Gastroesophageal sphincter (tissue), 3 donors: Measurements from ENCODE around the gene TET2.

Experiments used
- CTCF ChIP-seq, 4 experiments: fragments of 200-600 bp in 2 of 4; fragments of 450-650 bp in 2 of 4; sonication (generic) in 1 of 4; IDR thresholded peaks; one replicate each; pipeline ENCODE4 v1.5.1; 2017 to 2019; ENCODE audit warnings: antibody characterized with exemption in 4 of 4, mild to moderate bottlenecking in 2 of 4, moderate library complexity in 2 of 4
- POLR2A ChIP-seq, 2 donors: fragments of 450-650 bp; IDR thresholded peaks; one replicate each; pipeline ENCODE4 v1.6.1; 2017; ENCODE audit warnings: antibody characterized with exemption in 2 of 2, mild to moderate bottlenecking in 2 of 2, moderate library complexity in 1 of 2
- POLR2AphosphoS5 ChIP-seq: sonication (generic); formaldehyde crosslinking; IDR thresholded peaks from one replicate; pipeline ENCODE4 v1.6.1; 2017; ENCODE audit warnings: antibody characterized with exemption

GRCh38 chr4:105225500-105225899 is 78.8 kb downstream of the TET2 start:
- no peak for TF ChIP-seq CTCF (IDR thresholded peaks at IDR 0.05)
- no peak for TF ChIP-seq POLR2AphosphoS5
- TF ChIP-seq POLR2A (IDR thresholded peaks at IDR 0.05) = no peak
